Right cardiac atrium (tissue), 5 donors: Measurements from ENCODE around the gene ZNF644. TPM values are rescaled to one million over a fixed set of nuclear protein-coding genes. Genes with fewer than 3 reads are reported as not detected.
"Not testable (repeated sequence)": the region's sequence is repeated elsewhere in the genome, so short reads cannot be mapped to it uniquely, and the experiment has no call there.

Source experiments
- ATAC-seq, 2 donors: fragments of 200-7000 bp; cut with Tn5 transposase; one replicate each; pipeline versions ENCODE4 v1.8.0 to v1.9.1; 2020; ENCODE audit warnings: moderate library complexity in 2 of 2, mild to moderate bottlenecking in 1 of 2
- DNase-seq, 3 donors: peaks; one replicate each; pipeline ENCODE4 v3.0.0-alpha.2; 2020
- H3K27ac ChIP-seq: one replicate; pipeline ENCODE4 v1.5.1; 2013; ENCODE audit warnings: mild to moderate bottlenecking, low read length, control low read depth, moderate library complexity
- H3K27me3 ChIP-seq: one replicate; pipeline ENCODE4 v1.6.1; 2013; ENCODE audit not compliant: control insufficient read depth, insufficient read depth
- H3K4me1 ChIP-seq: one replicate; pipeline ENCODE4 v1.6.1; 2013; ENCODE audit warnings: low read length; ENCODE audit not compliant: control insufficient read depth, insufficient read depth
- H3K4me3 ChIP-seq: one replicate; pipeline ENCODE4 v1.5.1; 2013; ENCODE audit warnings: low read length, control low read depth
- H3K9me3 ChIP-seq: one replicate; pipeline ENCODE4 v1.6.1; 2013; ENCODE audit warnings: low read length; ENCODE audit not compliant: control insufficient read depth
- WGBS: extraction: QIAGEN DNeasy Blood & Tissue Kit; methylation state at CpG from one replicate; pipeline ENCODE4 v1.1.7; 2013; 5-methylcytosine and 5-hydroxymethylcytosine counted together
- intact Hi-C, 4 donors: fragments of 100-400 bp; cut with DNase I; formaldehyde crosslinking; loops; one replicate each; pipeline versions ENCODE4 v1.11.0 to v1.14.0; 2022 to 2023
- polyA plus RNA-seq: library from polyadenylated mRNA; stranded (reverse); fragments of 200-250 nt; gene quantifications from one replicate; pipeline ENCODE4 v1.2.3, GENCODE V29; 2013
- total RNA-seq, 4 donors: library from RNA; stranded (reverse); fragmentation: NEBNext Ultra II Directional; extraction: Animal tissue kit (Norgen Biotek cat#: 25700); gene quantifications; one replicate each; pipeline ENCODE4 v1.2.1, GENCODE V29; 2021
- donor health status: healthy with polysubstance abuse.
- donor health status: DM: no; HTN: yes; CAD: no.
- donor health status: DM: no; HTN: no; CAD: no.
- donor health status: DM: no; HTN: yes; CAD: no; lungs with severe emphysema.
- donor health status: DM: yes; HTN: yes; CAD: no.

The ZNF644 gene
- total and polyA plus RNA-seq, 5 donors: 16.7 to 44.7 (median 34.6) TPM

- no peak for ATAC-seq
- Histone ChIP-seq H3K4me1 (no peaks in the 10 kb centered on the region), H3K4me3 (no peak overlapping the region), H3K27me3 (no peaks in the 10 kb centered on the region), H3K27ac (no peak overlapping the region), H3K9me3 (no peaks in the 10 kb centered on the region)
- DNase-seq: no peak
- intact Hi-C loops: no loop called here
- 76% methylated on average over 2 of the region's 2 CpGs for WGBS
These were observed 24.9 kb upstream of the ZNF644 start for GRCh38 chr1:91046766-91047165.

GRCh38 chr1:91045284-91045683 is 23.4 kb upstream of the ZNF644 start:
- 84% methylated on average over 1 of the region's 1 CpG for WGBS
- Histone ChIP-seq H3K4me3 (no peak overlapping the region), H3K27me3 (no peaks in the 10 kb centered on the region), H3K27ac (no peak overlapping the region), H3K4me1 (no peaks in the 10 kb centered on the region), H3K9me3 (no peaks in the 10 kb centered on the region)
- intact Hi-C loops: no loop called here
- ATAC-seq (no peak), DNase-seq (no peak)

- H3K9me3 ChIP-seq, ATAC-seq, intact Hi-C loops, DNase-seq, H3K4me1 ChIP-seq, H3K4me3 ChIP-seq, H3K27me3 ChIP-seq, H3K27ac ChIP-seq: not testable (repeated sequence)
- 71% methylated on average over 2 of the region's 2 CpGs for WGBS
These were observed 22.9 kb upstream of the ZNF644 start for GRCh38 chr1:91044776-91045175.

GRCh38 chr1:91042372-91042771 is 20.5 kb upstream of the ZNF644 start:
- H3K4me3 ChIP-seq, H3K4me1 ChIP-seq, ATAC-seq, H3K27me3 ChIP-seq, DNase-seq, intact Hi-C loops, H3K9me3 ChIP-seq, H3K27ac ChIP-seq: not testable (repeated sequence)
- 72% methylated on average over 2 of the region's 2 CpGs for WGBS

- DNase-seq (no peak), ATAC-seq (no peak)
- no peaks in the 10 kb centered on the region for H3K4me1 ChIP-seq
- H3K9me3 ChIP-seq: no peaks in the 10 kb centered on the region
- H3K4me3 ChIP-seq: no peak overlapping the region
- no peaks in the 10 kb centered on the region for H3K27me3 ChIP-seq
- WGBS: 80% methylated on average over 5 of the region's 5 CpGs
- intact Hi-C loops: no loop called here
- no peak overlapping the region for H3K27ac ChIP-seq
These were observed 16.7 kb upstream of the ZNF644 start for GRCh38 chr1:91038582-91038981.

- H3K9me3 ChIP-seq: no peaks in the 10 kb centered on the region
- intact Hi-C loops: no loop called here
- H3K27ac ChIP-seq: no peak overlapping the region
- no peaks in the 10 kb centered on the region for H3K27me3 ChIP-seq
- DNase-seq (no peak), ATAC-seq (no peak)
- H3K4me3 ChIP-seq: no peak overlapping the region
- no peaks in the 10 kb centered on the region for H3K4me1 ChIP-seq
- 76% methylated on average over 4 of the region's 4 CpGs for WGBS
These were observed 15.3 kb upstream of the ZNF644 start for GRCh38 chr1:91036894-91037829.

GRCh38 chr1:91032349-91032748 is 10.5 kb upstream of the ZNF644 start:
- no peaks in the 10 kb centered on the region for H3K4me1 ChIP-seq
- ATAC-seq: no peak
- H3K27me3 ChIP-seq: no peaks in the 10 kb centered on the region
- DNase-seq: no peak
- intact Hi-C loops: no loop called here
- no peak overlapping the region for H3K4me3 ChIP-seq
- no peak overlapping the region for H3K27ac ChIP-seq
- no peaks in the 10 kb centered on the region for H3K9me3 ChIP-seq

GRCh38 chr1:91031081-91031480 is 9.2 kb upstream of the ZNF644 start:
- intact Hi-C loops: no loop called here
- Histone ChIP-seq H3K27ac (no peak overlapping the region), H3K27me3 (no peaks in the 10 kb centered on the region), H3K9me3 (no peaks in the 10 kb centered on the region), H3K4me1 (no peaks in the 10 kb centered on the region), H3K4me3 (no peak overlapping the region)
- WGBS: 99% methylated on average over 1 of the region's 1 CpG
- DNase-seq: no peak
- ATAC-seq: no peak

- H3K4me1 ChIP-seq: no peaks in the 10 kb centered on the region
- DNase-seq: no peak
- H3K27me3 ChIP-seq: no peaks in the 10 kb centered on the region
- ATAC-seq: no peak
- H3K4me3 ChIP-seq: no peak overlapping the region
- H3K9me3 ChIP-seq: no peaks in the 10 kb centered on the region
- no peak overlapping the region for H3K27ac ChIP-seq
- intact Hi-C loops: no loop called here
- WGBS: 89% methylated on average over 1 of the region's 1 CpG
These were observed 4.9 kb upstream of the ZNF644 start for GRCh38 chr1:91026777-91027176.

GRCh38 chr1:91026320-91026719 is 4.5 kb upstream of the ZNF644 start:
- no peak for ATAC-seq
- Histone ChIP-seq H3K27me3 (no peaks in the 10 kb centered on the region), H3K4me3 (no peak overlapping the region), H3K9me3 (no peaks in the 10 kb centered on the region), H3K4me1 (no peaks in the 10 kb centered on the region), H3K27ac (no peak overlapping the region)
- no peak for DNase-seq
- WGBS: 88% methylated on average over 4 of the region's 4 CpGs
- intact Hi-C loops: no loop called here

GRCh38 chr1:91024481-91025119 is 2.8 kb upstream of the ZNF644 start:
- intact Hi-C loops: no loop called here
- ATAC-seq: no peak
- WGBS: 65% methylated on average over 3 of the region's 3 CpGs

More at GRCh38 chr1:91024481-91025119, 2.8 kb upstream of the ZNF644 start:
- H3K9me3 ChIP-seq: no peaks in the 10 kb centered on the region
- H3K27me3 ChIP-seq: no peaks in the 10 kb centered on the region
- no peak overlapping the region for H3K27ac ChIP-seq
- DNase-seq: no peak
- H3K4me3 ChIP-seq: no peak overlapping the region
- no peaks in the 10 kb centered on the region for H3K4me1 ChIP-seq
